ENCODE measurements around the gene SHC4.

SHC4 gene

DNA sequence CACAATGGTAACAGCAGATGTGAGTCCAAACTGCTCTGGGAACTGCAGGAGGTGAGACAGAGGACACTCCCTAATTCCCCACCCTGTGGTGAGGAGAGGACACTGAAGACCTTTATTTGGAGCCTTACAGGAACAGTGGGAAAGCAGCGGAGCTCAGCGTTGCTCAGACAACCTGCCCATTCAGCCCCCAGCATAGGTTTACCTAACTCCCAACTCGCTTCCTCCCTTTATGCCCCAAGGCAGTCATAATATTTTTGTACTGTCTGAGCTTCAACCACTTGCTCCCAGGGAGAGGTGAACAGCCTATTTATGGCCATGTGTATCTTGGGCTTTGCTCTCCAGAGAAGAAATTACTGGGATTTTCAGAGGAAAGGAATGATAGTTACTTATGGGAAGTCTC is 34.1 kb downstream of the SHC4 start:
- H3K36me3 ChIP-seq (ENCODE audit: insufficient read depth), result no peaks in the 10 kb centered on the region
- no peak overlapping the region for H3K4me3 ChIP-seq (IDR thresholded peaks at IDR 0.05; ENCODE audit: insufficient read depth, low read depth, low read length)
- H3K4me2 ChIP-seq, result no peak overlapping the region
- no peaks in the 10 kb centered on the region for H4K20me1 ChIP-seq (ENCODE audit: insufficient read depth)
- H2AFZ ChIP-seq (ENCODE audit: low read depth), result no peak overlapping the region
- H3K9ac ChIP-seq, result no peak overlapping the region
- H3K27me3 ChIP-seq (ENCODE audit: insufficient read depth, low read depth), result no peaks in the 10 kb centered on the region
- H3K4me1 ChIP-seq (ENCODE audit: low read depth, poor library complexity, severe bottlenecking), result no peaks in the 10 kb centered on the region
- H3K79me2 ChIP-seq (ENCODE audit: insufficient read depth, low read depth), result no peaks in the 10 kb centered on the region
- TF ChIP-seq, protein P1, sequence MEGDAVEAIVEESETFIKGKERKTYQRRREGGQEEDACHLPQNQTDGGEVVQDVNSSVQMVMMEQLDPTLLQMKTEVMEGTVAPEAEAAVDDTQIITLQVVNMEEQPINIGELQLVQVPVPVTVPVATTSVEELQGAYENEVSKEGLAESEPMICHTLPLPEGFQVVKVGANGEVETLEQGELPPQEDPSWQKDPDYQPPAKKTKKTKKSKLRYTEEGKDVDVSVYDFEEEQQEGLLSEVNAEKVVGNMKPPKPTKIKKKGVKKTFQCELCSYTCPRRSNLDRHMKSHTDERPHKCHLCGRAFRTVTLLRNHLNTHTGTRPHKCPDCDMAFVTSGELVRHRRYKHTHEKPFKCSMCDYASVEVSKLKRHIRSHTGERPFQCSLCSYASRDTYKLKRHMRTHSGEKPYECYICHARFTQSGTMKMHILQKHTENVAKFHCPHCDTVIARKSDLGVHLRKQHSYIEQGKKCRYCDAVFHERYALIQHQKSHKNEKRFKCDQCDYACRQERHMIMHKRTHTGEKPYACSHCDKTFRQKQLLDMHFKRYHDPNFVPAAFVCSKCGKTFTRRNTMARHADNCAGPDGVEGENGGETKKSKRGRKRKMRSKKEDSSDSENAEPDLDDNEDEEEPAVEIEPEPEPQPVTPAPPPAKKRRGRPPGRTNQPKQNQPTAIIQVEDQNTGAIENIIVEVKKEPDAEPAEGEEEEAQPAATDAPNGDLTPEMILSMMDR (conservative IDR thresholded peaks at IDR 0.05; ENCODE audit: low read depth, low read length), result no peak
- H3K27ac ChIP-seq, result no peak overlapping the region

DNA sequence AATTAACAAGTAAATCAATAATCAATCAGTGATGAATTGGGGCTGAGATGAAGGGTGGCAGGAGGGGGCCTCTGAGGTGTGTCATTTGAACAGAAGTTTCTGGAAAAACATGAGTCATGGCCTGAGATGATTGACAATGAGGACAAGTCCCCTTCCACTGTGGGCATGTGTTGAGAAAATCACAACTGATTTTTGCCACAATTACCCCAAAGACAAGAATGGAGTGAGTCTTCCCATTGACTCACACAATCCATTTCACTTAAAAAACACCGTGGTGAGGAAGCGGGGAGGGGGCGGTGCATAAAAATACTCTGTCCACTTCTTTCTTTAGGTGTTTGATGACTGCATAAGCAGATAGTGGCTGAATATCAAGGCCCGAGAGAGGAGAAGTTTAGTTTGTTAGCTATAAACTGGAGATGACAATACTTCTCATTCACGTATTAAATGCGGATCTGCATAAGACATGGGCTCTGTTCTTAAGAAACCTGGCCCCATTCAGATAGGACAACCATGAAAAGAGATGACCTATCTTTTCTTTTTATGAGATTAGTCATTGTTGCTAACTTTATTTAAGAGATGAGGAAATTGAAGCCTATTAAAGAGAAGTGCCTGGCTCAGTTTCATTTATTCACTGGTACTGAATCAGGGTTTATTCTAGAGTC is 34.7 kb downstream of the SHC4 start:
- Histone ChIP-seq H3K9ac (no peak overlapping the region), H2AFZ (ENCODE audit: low read depth) (no peak overlapping the region), H3K4me2 (no peak overlapping the region)

DNA sequence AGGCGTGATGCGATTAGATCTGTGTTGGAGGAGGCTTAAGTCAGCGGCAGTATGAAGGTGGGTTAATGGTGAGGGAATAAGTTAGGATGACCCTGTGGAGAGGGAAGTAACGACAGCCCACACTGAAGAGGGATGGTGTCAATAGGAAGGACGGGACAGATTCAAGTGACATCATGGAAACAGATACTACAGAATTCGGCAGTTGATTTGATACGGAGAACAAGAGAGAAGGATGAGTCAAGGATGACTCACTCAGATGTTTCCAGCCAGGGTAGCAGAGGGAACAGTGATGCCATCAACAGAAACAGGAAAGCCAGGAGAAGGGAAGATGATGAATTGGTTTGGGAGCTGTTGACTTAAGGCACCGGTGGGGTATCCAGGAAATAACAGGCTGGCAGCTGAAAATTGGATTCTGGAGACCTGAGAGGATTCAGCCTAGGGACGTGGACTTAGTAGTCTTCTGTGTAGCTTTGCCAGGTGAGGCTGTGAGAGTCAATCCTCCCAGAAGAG is 38.0 kb downstream of the SHC4 start:
- no peaks in the 10 kb centered on the region for H3K4me1 ChIP-seq (ENCODE audit: low read depth, poor library complexity, severe bottlenecking)
- no peak overlapping the region for H3K4me2 ChIP-seq
- no peaks in the 10 kb centered on the region for H3K27me3 ChIP-seq (ENCODE audit: insufficient read depth, low read depth)
- H3K4me3 ChIP-seq (IDR thresholded peaks at IDR 0.05; ENCODE audit: insufficient read depth, low read depth, low read length), result no peak overlapping the region
- H2AFZ ChIP-seq (ENCODE audit: low read depth), result no peak overlapping the region
- TF ChIP-seq, protein P1 (conservative IDR thresholded peaks at IDR 0.05; ENCODE audit: low read depth, low read length), result no peak
- H3K9ac ChIP-seq, result no peak overlapping the region
- no peak overlapping the region for H3K27ac ChIP-seq
- H3K36me3 ChIP-seq (ENCODE audit: insufficient read depth), result no peaks in the 10 kb centered on the region
- no peaks in the 10 kb centered on the region for H4K20me1 ChIP-seq (ENCODE audit: insufficient read depth)
- no peaks in the 10 kb centered on the region for H3K79me2 ChIP-seq (ENCODE audit: insufficient read depth, low read depth)

More for the DNA sequence above, 34.7 kb downstream of the SHC4 start:
- H4K20me1 ChIP-seq (ENCODE audit: insufficient read depth), result no peaks in the 10 kb centered on the region
- no peak overlapping the region for H3K27ac ChIP-seq
- no peaks in the 10 kb centered on the region for H3K36me3 ChIP-seq (ENCODE audit: insufficient read depth)
- H3K4me1 ChIP-seq (ENCODE audit: low read depth, poor library complexity, severe bottlenecking), result no peaks in the 10 kb centered on the region
- TF ChIP-seq, protein P1 (conservative IDR thresholded peaks at IDR 0.05; ENCODE audit: low read depth, low read length), result no peak
- no peaks in the 10 kb centered on the region for H3K27me3 ChIP-seq (ENCODE audit: insufficient read depth, low read depth)
- no peak overlapping the region for H3K4me3 ChIP-seq (IDR thresholded peaks at IDR 0.05; ENCODE audit: insufficient read depth, low read depth, low read length)
- no peaks in the 10 kb centered on the region for H3K79me2 ChIP-seq (ENCODE audit: insufficient read depth, low read depth)

DNA sequence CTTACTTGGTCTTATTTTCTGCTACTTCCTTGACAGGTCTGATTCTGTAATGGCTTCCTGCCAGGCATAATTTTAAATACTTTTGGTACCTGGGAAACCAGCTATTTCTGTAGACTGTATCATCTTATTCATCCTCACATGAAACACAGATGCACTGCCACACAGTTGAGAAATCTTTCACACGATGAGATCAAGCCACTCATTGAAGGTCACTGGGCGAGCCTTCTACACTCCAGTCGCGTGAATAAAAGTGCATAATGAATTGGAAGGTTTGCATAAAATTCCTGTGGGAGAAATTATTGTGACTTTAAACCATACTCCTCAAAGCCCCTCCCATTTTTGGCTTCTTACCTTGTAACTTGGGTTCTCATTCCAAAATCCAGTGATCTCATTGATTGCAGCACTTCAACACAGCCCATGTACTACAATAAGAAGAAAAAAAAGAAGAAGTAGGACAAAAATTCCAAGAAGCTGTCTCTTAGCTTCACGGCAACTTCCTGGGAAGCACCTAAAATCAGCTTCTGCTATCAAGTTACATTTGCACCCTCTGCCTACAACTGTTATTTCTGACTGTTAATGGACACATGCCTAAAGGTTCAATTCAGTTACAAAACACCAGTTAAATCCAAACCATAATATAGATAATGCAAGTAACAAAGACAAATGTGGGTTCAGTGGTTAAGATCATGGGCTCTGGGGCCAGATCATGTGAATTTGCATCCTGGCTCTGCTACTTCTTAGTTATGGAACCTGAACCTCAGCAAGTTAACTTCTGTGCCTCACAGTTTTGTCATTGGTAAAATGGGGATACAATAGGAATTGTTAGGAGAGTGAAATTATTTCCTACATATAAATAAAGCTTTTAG is 39.0 kb downstream of the SHC4 start:
- H3K4me2 ChIP-seq, result no peak overlapping the region
- no peaks in the 10 kb centered on the region for H3K79me2 ChIP-seq (ENCODE audit: insufficient read depth, low read depth)
- H3K27me3 ChIP-seq (ENCODE audit: insufficient read depth, low read depth), result no peaks in the 10 kb centered on the region
- no peaks in the 10 kb centered on the region for H3K4me1 ChIP-seq (ENCODE audit: low read depth, poor library complexity, severe bottlenecking)
- no peak overlapping the region for H3K4me3 ChIP-seq (IDR thresholded peaks at IDR 0.05; ENCODE audit: insufficient read depth, low read depth, low read length)
- H3K36me3 ChIP-seq (ENCODE audit: insufficient read depth), result no peaks in the 10 kb centered on the region
- H2AFZ ChIP-seq (ENCODE audit: low read depth), result no peak overlapping the region
- TF ChIP-seq, protein P1 (conservative IDR thresholded peaks at IDR 0.05; ENCODE audit: low read depth, low read length), result no peak
- H3K27ac ChIP-seq, result no peak overlapping the region
- H3K9ac ChIP-seq, result no peak overlapping the region
- no peaks in the 10 kb centered on the region for H4K20me1 ChIP-seq (ENCODE audit: insufficient read depth)
